HCT116 (cell line): Measurements from ENCODE around the gene SLC5A3. TPM values are rescaled to one million over a fixed set of nuclear protein-coding genes. Genes with fewer than 3 reads are reported as not detected.

Source experiments
- ATAC-seq: fragments of 200-7000 bp; cut with Tn5 transposase; 2 replicates; pipeline ENCODE4 v1.9.1; 2020; ENCODE audit warnings: mild to moderate bottlenecking, moderate library complexity
- BruUV-seq: library from RNA; stranded (reverse); fragments of 400-500 nt; replicated peaks from 2 replicates; lab custom pipeline; 2021; lab: Mats Ljungman, UMichigan
- CTCF ChIA-PET: fragments of 300-600 bp; sonication (Branson Sonifier 250); formaldehyde crosslinking; loops from one replicate; lab custom pipeline; 2021; ENCODE audit warnings: antibody characterized with exemption; lab: Charles Lee
- POLR2A ChIA-PET: fragments of 300-600, 350-600 bp; sonication (Branson Sonifier 250); formaldehyde crosslinking; loops from one replicate; lab custom pipeline; 2021; ENCODE audit warnings: antibody characterized with exemption; lab: Charles Lee
- RAD21 ChIA-PET, 2 experiments: fragments of 300-600 bp; sonication (Branson Sonifier 250); formaldehyde crosslinking; loops; one replicate each; lab custom pipeline; 2023; ENCODE audit warnings: low total read pairs in 2 of 2; ENCODE audit not compliant: uncharacterized antibody in 2 of 2, unreplicated experiment in 2 of 2, low non-redundant PET in 1 of 2; lab: Charles Lee
- DNase-seq: peaks from one replicate; pipeline ENCODE4 v3.0.0-alpha.2; 2010; ENCODE audit warnings: low read depth, low spot score
- H2AFZ ChIP-seq: fragments of 200-600 bp; shearing (Covaris generic), sonication (generic); 2 replicates; pipeline ENCODE4 v1.6.1; 2017; ENCODE audit warnings: low read depth, mixed run types, mixed read lengths, antibody characterized with exemption, low read length; ENCODE audit not compliant: poor library complexity, severe bottlenecking
- H3K27ac ChIP-seq: 2 replicates; pipeline ENCODE4 v1.5.1; 2012; ENCODE audit warnings: low read depth, low read length
- H3K27me3 ChIP-seq: fragments of 200-600 bp; sonication (generic); 2 replicates; pipeline ENCODE4 v1.6.1; 2016; ENCODE audit warnings: mixed run types, low read length, mixed read lengths; ENCODE audit not compliant: insufficient read depth
- H3K36me3 ChIP-seq, 2 experiments: fragments of 200-500 bp in 1 of 2; fragments of 200-600 bp in 1 of 2; sonication (Bioruptor generic) in 1 of 2; sonication (generic) in 1 of 2; 2 replicates each; pipeline versions ENCODE4 v1.5.1 to v1.6.1; 2014 to 2016; ENCODE audit warnings: low read length in 2 of 2, inconsistent platforms in 1 of 2, mixed read lengths in 1 of 2, mixed run types in 1 of 2; ENCODE audit not compliant: insufficient read depth in 2 of 2, control insufficient read depth in 1 of 2
- H3K4me1 ChIP-seq, 2 experiments: fragments of 200-600 bp in 1 of 2; sonication (generic) in 1 of 2; 2 replicates each; pipeline versions ENCODE4 v1.5.1 to v1.6.1; 2012 to 2017; ENCODE audit warnings: low read length in 2 of 2, inconsistent platforms in 1 of 2, mild to moderate bottlenecking in 1 of 2, mixed read lengths in 1 of 2, mixed run types in 1 of 2, moderate library complexity in 1 of 2; ENCODE audit not compliant: insufficient read depth in 2 of 2, control insufficient read depth in 1 of 2
- H3K4me2 ChIP-seq: fragments of 200-600 bp; sonication (generic); 2 replicates; pipeline ENCODE4 v1.6.1; 2017; ENCODE audit warnings: mixed run types, low read length, mixed read lengths
- H3K4me3 ChIP-seq, 2 experiments: fragments of 200-600 bp in 1 of 2; sonication (generic) in 1 of 2; replicated peaks in 1 of 2; 2 replicates each; pipeline ENCODE4 v1.5.1; 2011 to 2016; ENCODE audit warnings: low read length in 2 of 2, control low read depth in 1 of 2, low read depth in 1 of 2, mild to moderate bottlenecking in 1 of 2, mixed read lengths in 1 of 2, mixed run types in 1 of 2
- H3K79me2 ChIP-seq: fragments of 200-600 bp; sonication (generic); 2 replicates; pipeline ENCODE4 v1.6.1; 2017; ENCODE audit warnings: mild to moderate bottlenecking, mixed run types, low read length, moderate library complexity, mixed read lengths; ENCODE audit not compliant: insufficient read depth
- H3K9ac ChIP-seq: fragments of 200-600 bp; sonication (generic); 2 replicates; pipeline ENCODE4 v1.6.1; 2016; ENCODE audit warnings: low read length, mixed read lengths
- H3K9me2 ChIP-seq: fragments of 200-600 bp; sonication (generic), shearing (Covaris generic); 2 replicates; pipeline ENCODE4 v1.6.1; 2017; ENCODE audit warnings: mixed run types, mild to moderate bottlenecking, moderate library complexity; ENCODE audit not compliant: insufficient read depth
- H3K9me3 ChIP-seq, 2 experiments: fragments of 200-500 bp in 1 of 2; fragments of 200-600 bp in 1 of 2; sonication (Bioruptor generic) in 1 of 2; sonication (generic) in 1 of 2; 2 replicates each; pipeline ENCODE4 v1.6.1; 2014 to 2017; ENCODE audit warnings: low read length in 2 of 2, mixed read lengths in 2 of 2, inconsistent platforms in 1 of 2, low read depth in 1 of 2, mild to moderate bottlenecking in 1 of 2, mixed run types in 1 of 2, moderate library complexity in 1 of 2; ENCODE audit not compliant: control insufficient read depth in 1 of 2, insufficient read depth in 1 of 2
- H4K20me1 ChIP-seq: fragments of 200-600 bp; sonication (generic), shearing (Covaris generic); 2 replicates; pipeline ENCODE4 v1.6.1; 2017; ENCODE audit warnings: mixed run types, mild to moderate bottlenecking, moderate library complexity; ENCODE audit not compliant: insufficient read depth
- ATF3 ChIP-seq: IDR thresholded peaks from 2 replicates; pipeline ENCODE4 v1.6.1; 2012
- CBX3 ChIP-seq: IDR thresholded peaks from 2 replicates; pipeline ENCODE4 v1.6.1; 2012; ENCODE audit warnings: low read depth
- CTCF ChIP-seq, 3 experiments: fragments of 200-600 bp in 1 of 3; sonication (generic) in 1 of 3; IDR thresholded peaks in 2 of 3; conservative IDR thresholded peaks in 1 of 3; 2 replicates each; pipeline ENCODE4 v1.5.1; 2012 to 2017; ENCODE audit warnings: low read depth in 2 of 3, low read length in 2 of 3, antibody characterized with exemption in 1 of 3, borderline replicate concordance in 1 of 3, control low read depth in 1 of 3, mild to moderate bottlenecking in 1 of 3, mixed read lengths in 1 of 3, mixed run types in 1 of 3, moderate library complexity in 1 of 3; ENCODE audit not compliant: insufficient read depth in 1 of 3
- ELF1 ChIP-seq: IDR thresholded peaks from 2 replicates; pipeline ENCODE4 v1.6.1; 2012; ENCODE audit warnings: low read depth, borderline replicate concordance
- EZH2 ChIP-seq: fragments of 200-600 bp; sonication (generic); IDR thresholded peaks from 2 replicates; pipeline ENCODE4 v1.6.1; 2017; ENCODE audit warnings: antibody characterized with exemption, mixed run types
- EZH2phosphoT487 ChIP-seq: fragments of 200-600 bp; IDR thresholded peaks from 2 replicates; pipeline ENCODE4 v1.6.1; 2018; ENCODE audit warnings: antibody characterized with exemption, borderline replicate concordance
- FOSL1 ChIP-seq: IDR thresholded peaks from 2 replicates; pipeline ENCODE4 v1.6.1; 2012; ENCODE audit warnings: low read depth
- JUND ChIP-seq: IDR thresholded peaks from 2 replicates; pipeline ENCODE4 v1.6.1; 2012
- MAX ChIP-seq: IDR thresholded peaks from 2 replicates; pipeline ENCODE4 v1.6.1; 2012
- POLR2AphosphoS5 ChIP-seq: IDR thresholded peaks from 2 replicates; pipeline ENCODE4 v1.6.1; 2011; ENCODE audit warnings: mild to moderate bottlenecking, low read depth, low read length, moderate library complexity
- REST ChIP-seq: IDR thresholded peaks from 2 replicates; pipeline ENCODE4 v1.6.1; 2012; ENCODE audit warnings: low read depth
- SP1 ChIP-seq: IDR thresholded peaks from 2 replicates; pipeline ENCODE4 v1.6.1; 2012; ENCODE audit warnings: low read depth
- SRF ChIP-seq: IDR thresholded peaks from 2 replicates; pipeline ENCODE4 v1.6.1; 2012; ENCODE audit warnings: low read depth
- YY1 ChIP-seq: IDR thresholded peaks from 2 replicates; pipeline ENCODE4 v1.6.1; 2011; ENCODE audit warnings: low read length, low read depth, moderate library complexity, mild to moderate bottlenecking; ENCODE audit not compliant: insufficient replicate concordance; ENCODE audit errors: extremely low read depth
- ZNF274 ChIP-seq: fragments of 200-500 bp; sonication (Bioruptor generic); IDR thresholded peaks from 2 replicates; pipeline ENCODE4 v1.6.1; 2014; ENCODE audit warnings: mild to moderate bottlenecking, low read depth, low read length, inconsistent platforms
- intact Hi-C: fragments of 100-400 bp; cut with micrococcal nuclease; formaldehyde crosslinking; loops from 2 replicates; pipeline ENCODE4 v1.10.0; 2022
- total RNA-seq: library from RNA; stranded (reverse); gene quantifications from one replicate; pipeline ENCODE4 v1.2.1, GENCODE V29; 2021; ENCODE audit not compliant: unreplicated experiment
- TF ChIP-seq, protein P1 (sequence below): IDR thresholded peaks from 2 replicates; pipeline ENCODE4 v1.6.1; 2011; ENCODE audit warnings: mild to moderate bottlenecking, low read length, moderate library complexity; ENCODE audit not compliant: insufficient replicate concordance; ENCODE audit errors: extremely low read depth

The SLC5A3 gene
- total RNA-seq, 1 experiment from 2014 or later, result 11.8 TPM

GRCh38 chr21:34086887-34087306 is 13.5 kb downstream of the SLC5A3 start:
- no peak overlapping the region for H3K9ac ChIP-seq
- ATAC-seq (no peak), DNase-seq (no peak)
- TF ChIP-seq, protein P1, sequence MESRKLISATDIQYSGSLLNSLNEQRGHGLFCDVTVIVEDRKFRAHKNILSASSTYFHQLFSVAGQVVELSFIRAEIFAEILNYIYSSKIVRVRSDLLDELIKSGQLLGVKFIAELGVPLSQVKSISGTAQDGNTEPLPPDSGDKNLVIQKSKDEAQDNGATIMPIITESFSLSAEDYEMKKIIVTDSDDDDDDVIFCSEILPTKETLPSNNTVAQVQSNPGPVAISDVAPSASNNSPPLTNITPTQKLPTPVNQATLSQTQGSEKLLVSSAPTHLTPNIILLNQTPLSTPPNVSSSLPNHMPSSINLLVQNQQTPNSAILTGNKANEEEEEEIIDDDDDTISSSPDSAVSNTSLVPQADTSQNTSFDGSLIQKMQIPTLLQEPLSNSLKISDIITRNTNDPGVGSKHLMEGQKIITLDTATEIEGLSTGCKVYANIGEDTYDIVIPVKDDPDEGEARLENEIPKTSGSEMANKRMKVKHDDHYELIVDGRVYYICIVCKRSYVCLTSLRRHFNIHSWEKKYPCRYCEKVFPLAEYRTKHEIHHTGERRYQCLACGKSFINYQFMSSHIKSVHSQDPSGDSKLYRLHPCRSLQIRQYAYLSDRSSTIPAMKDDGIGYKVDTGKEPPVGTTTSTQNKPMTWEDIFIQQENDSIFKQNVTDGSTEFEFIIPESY, result no peak
- TF ChIP-seq POLR2AphosphoS5 (no peak), ZNF274 (no peak), ELF1 (no peak), MAX (no peak), ATF3 (no peak), EZH2phosphoT487 (no peak), EZH2 (no peak), JUND (no peak), REST (no peak), SRF (no peak), CTCF (IDR thresholded peaks at IDR 0.05 in 2 of 3, conservative IDR thresholded peaks at IDR 0.05 in 1 of 3; ENCODE audit: borderline replicate concordance in 1 of 3, insufficient read depth in 1 of 3, low read depth in 2 of 3, low read length in 2 of 3) (no peak), SP1 (no peak), YY1 (no peak), FOSL1 (no peak), CBX3 (no peak)
- no peaks in the 10 kb centered on the region for H3K4me1 ChIP-seq
- no peaks in the 10 kb centered on the region for H3K9me3 ChIP-seq
- ChIA-PET CTCF (no interaction called here), POLR2A (no interaction called here), RAD21 (no interaction called here)
- H4K20me1 ChIP-seq, result peaks cover 14% of the 10 kb centered on the region; the same call in 1 of the 2 replicates
- peaks cover 97% of the 10 kb centered on the region for H3K79me2 ChIP-seq
- no peak overlapping the region for H3K4me3 ChIP-seq
- H3K36me3 ChIP-seq, result no peaks in the 10 kb centered on the region
- no peaks in the 10 kb centered on the region for H3K27me3 ChIP-seq
- intact Hi-C loops, result no loop called here
- no peaks in the 10 kb centered on the region for H3K9me2 ChIP-seq
- no TSS peak for BruUV-seq
- no peak overlapping the region for H3K4me2 ChIP-seq
- no peak overlapping the region for H3K27ac ChIP-seq
- H2AFZ ChIP-seq, result no peak overlapping the region
